Activated CD8-positive, alpha-beta memory T cell treated with anti-CD3 and anti-CD28 coated beads for 48 hours (primary cell): ENCODE results near the gene BCL2L11.

Experiments used
- DNase-seq, 3 experiments: peaks; one replicate each; pipeline ENCODE4 v3.0.0-alpha.2; 2020; ENCODE audit warnings: low read depth in 2 of 3, low spot score in 2 of 3

The BCL2L11 gene

GRCh38 chr2:111117598-111118480, 2.9 kb upstream of the BCL2L11 start:
- DNase-seq, result no peak

- no peak for DNase-seq
Observed at GRCh38 chr2:111118481-111118980, 2.2 kb upstream of the BCL2L11 start.

GRCh38 chr2:111118981-111119821, 1.5 kb upstream of the BCL2L11 start:
- no peak for DNase-seq

GRCh38 chr2:111119822-111120252, 877 bp upstream of the BCL2L11 start:
- DNase-seq, result no peak

- peak; percentile 40 to 52 (median 44) for DNase-seq
Observed at GRCh38 chr2:111121028-111121827, 514 bp downstream of the BCL2L11 start.

GRCh38 chr2:111121828-111122630, 1.3 kb downstream of the BCL2L11 start:
- peak; percentile 55 to 70 (median 62) for DNase-seq

DNA sequence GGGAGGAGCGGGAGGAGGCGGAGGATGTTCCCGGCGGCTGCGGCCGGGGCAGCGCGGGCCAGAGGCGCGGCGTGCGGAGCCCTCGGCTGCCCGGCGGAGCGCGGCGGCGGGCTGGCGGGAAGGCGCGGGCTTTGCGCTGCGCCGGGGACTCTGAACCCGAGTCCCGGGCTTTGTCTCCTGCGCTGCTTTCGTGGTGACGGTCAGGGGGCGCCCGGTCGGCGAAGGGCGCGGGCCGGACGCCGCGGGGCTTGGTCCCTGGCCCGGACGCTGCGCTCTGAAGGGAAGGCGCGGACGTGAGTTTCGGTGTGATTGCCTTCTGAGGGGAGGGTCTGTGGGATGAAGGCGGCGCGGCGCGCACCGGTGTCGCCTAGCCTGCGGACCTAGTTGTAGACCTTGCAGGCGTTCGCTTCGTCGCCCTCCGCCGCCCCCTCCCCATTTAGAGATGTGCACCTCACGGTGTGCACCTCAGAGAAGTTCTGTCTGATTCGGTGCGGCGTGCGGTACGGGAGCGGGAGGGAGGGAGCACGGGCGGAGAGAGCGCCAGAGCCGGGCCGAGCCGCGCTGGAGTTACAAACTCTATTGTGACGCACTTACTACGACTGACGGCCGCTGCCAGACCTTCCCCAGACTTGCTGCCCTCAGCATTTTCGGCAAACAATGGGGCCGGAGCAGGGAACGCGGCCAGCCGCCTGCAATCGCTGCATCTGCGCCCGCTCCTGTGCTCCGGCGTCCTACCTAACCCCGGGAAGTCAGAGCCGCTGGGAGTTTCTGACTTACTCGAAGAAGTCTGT, 2.1 kb downstream of the BCL2L11 start:
- no peak for DNase-seq

DNA sequence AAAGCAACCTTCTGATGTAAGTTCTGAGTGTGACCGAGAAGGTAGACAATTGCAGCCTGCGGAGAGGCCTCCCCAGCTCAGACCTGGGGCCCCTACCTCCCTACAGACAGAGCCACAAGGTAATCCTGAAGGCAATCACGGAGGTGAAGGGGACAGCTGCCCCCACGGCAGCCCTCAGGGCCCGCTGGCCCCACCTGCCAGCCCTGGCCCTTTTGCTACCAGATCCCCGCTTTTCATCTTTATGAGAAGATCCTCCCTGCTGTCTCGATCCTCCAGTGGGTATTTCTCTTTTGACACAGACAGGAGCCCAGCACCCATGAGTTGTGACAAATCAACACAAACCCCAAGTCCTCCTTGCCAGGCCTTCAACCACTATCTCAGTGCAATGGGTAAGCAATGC, 3.0 kb downstream of the BCL2L11 start:
- DNase-seq, result no peak

- no peak for DNase-seq
Observed at GRCh38 chr2:111126581-111126980, 5.9 kb downstream of the BCL2L11 start.

- no peak for DNase-seq
Observed at GRCh38 chr2:111127351-111127750, 6.6 kb downstream of the BCL2L11 start.

DNA sequence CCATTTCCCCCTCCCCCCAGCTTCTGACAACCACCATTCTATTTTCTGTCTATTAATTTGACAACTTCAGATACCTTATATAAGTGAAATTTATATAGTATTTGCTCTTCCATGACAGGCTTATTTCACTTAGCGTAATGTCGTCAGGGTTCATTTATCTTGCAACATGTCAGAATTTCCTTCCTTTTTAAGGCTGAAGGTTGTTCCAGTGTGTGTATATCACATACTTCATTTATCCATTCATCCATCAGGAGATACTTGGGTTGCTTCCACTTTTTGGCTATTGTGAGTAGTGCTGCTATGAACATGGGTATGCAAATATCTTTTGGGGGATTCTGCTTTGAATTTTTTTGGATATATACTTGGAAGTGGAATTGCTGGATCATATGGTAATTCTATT, 7.4 kb downstream of the BCL2L11 start:
- no peak for DNase-seq

- DNase-seq, result no peak
Observed at GRCh38 chr2:111133603-111134002, 12.9 kb downstream of the BCL2L11 start.

GRCh38 chr2:111134055-111134454, 13.3 kb downstream of the BCL2L11 start:
- DNase-seq, result no peak

- DNase-seq, result no peak
Observed at GRCh38 chr2:111135237-111135909, 14.7 kb downstream of the BCL2L11 start.

GRCh38 chr2:111135910-111136297, 15.2 kb downstream of the BCL2L11 start:
- no peak for DNase-seq

- DNase-seq, result no peak
Observed at GRCh38 chr2:111138839-111139238, 18.1 kb downstream of the BCL2L11 start.

DNA sequence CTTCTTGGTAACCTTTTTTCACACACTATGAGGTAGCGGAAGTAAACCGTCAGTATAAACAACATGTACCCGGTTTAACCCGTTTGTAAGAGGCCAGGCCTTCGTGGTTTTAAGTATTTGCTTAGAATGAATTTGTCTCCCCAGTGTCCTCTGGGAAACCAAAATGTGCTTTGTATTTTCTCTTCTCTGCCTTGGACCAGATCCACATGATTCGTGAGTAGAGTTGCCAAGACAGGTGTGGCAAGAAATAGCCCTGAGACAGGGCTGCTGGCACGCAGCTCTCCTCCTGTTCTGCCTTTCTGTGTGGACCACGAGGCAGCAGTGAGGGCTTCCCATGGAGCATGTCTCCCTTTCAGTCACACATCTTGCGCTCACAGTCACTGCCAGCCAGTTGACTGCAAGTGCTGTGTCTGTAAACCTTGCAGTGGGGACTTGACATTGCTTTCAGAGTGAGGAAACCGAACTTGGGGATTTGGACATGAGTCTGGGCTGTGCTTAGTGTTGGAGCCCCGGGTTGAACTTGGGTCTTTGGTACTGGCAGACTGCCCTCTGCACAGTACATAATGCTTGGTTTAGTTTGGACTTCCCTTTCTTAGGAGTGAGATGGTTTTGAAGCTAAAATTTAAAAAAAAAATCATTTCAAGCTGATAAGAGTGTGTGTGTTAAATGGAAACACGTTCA, 19.1 kb downstream of the BCL2L11 start:
- DNase-seq, result no peak

- no peak for DNase-seq
Observed at GRCh38 chr2:111140815-111141214, 20.1 kb downstream of the BCL2L11 start.
